Activated T-cell treated with anti-CD3 and anti-CD28 coated beads, Interleukin-2, amount 50 U/mL, for 24 hours (primary cell): ENCODE results near the gene STX12.
"Not testable (repeated sequence)": the region's sequence is repeated elsewhere in the genome, so short reads cannot be mapped to it uniquely, and the experiment has no call there.

Source experiments
- DNase-seq: peaks from one replicate; pipeline ENCODE4 v3.0.0-alpha.2; 2020
- H3K27ac Mint-ChIP-seq: 2 replicates; pipeline ENCODE4 v1.8.0; 2020; ENCODE audit warnings: mild to moderate bottlenecking, mixed read lengths
- H3K27me3 Mint-ChIP-seq: 2 replicates; pipeline ENCODE4 v1.8.0; 2020; ENCODE audit warnings: mixed read lengths
- H3K36me3 Mint-ChIP-seq: 2 replicates; pipeline ENCODE4 v1.8.0; 2020; ENCODE audit warnings: low read depth, mixed read lengths
- H3K4me1 Mint-ChIP-seq: 2 replicates; pipeline ENCODE4 v1.8.0; 2020; ENCODE audit warnings: low read depth, mixed read lengths
- H3K4me3 Mint-ChIP-seq: 2 replicates; pipeline ENCODE4 v1.8.0; 2020; ENCODE audit warnings: mild to moderate bottlenecking, moderate library complexity, mixed read lengths
- H3K9me3 Mint-ChIP-seq: 2 replicates; pipeline ENCODE4 v1.8.0; 2020; ENCODE audit warnings: mixed read lengths

Gene STX12

GRCh38 chr1:27789540-27790041, 16.6 kb downstream of the STX12 start:
- Mint-ChIP-seq H3K27me3 (no peaks in the 10 kb centered on the region), H3K36me3 (peaks cover 49% of the 10 kb centered on the region), H3K4me3 (no peak overlapping the region), H3K4me1 (peaks cover 22% of the 10 kb centered on the region), H3K9me3 (no peaks in the 10 kb centered on the region), H3K27ac (peak overlapping the region; percentile 72)
- no peak for DNase-seq

DNA sequence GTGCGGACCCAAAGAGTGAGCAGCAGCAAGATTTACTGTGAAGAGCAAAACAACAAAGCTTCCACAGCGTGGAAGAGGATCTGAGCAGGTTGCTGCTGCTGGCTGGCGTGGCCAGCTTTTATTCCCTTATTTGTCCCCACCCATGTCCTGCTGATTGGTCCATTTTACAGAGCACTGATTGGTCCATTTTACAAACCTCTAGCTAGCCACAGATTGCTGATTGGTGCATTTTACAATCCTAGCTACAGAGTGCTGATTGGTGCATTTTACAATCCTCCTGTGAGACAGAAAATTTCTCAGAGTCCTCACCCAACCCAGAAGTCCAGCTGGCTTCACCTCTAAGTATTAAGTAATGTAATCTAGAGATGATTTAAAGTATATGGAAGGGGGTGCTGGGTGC, 17.3 kb downstream of the STX12 start:
- H3K36me3 Mint-ChIP-seq, result peaks cover 56% of the 10 kb centered on the region
- H3K27ac Mint-ChIP-seq, H3K9me3 Mint-ChIP-seq, DNase-seq, H3K4me3 Mint-ChIP-seq, H3K27me3 Mint-ChIP-seq: not testable (repeated sequence)
- H3K4me1 Mint-ChIP-seq, result peaks cover 16% of the 10 kb centered on the region

DNA sequence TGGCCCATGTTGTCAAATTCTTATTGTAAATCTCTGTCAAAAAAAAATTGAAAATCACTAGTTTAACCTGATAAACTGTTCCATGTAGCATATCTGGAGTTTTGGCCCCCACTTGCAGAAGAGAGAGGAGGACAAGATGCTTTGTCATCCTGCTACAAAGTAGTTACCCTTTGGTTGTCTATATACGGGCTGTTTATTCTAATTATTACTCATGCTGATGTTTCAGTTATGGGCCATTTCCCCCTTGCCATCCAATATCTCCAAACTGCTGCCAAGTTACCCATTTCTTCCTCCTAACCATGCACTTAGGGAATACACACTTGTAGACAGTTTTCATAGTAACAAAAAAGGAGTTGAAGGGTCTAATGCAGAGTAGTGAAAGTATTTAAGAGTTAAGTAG, 22.6 kb downstream of the STX12 start:
- Mint-ChIP-seq H3K27me3 (no peaks in the 10 kb centered on the region), H3K27ac (peak overlapping the region; percentile 44), H3K9me3 (no peaks in the 10 kb centered on the region), H3K4me1 (peaks cover 5% of the 10 kb centered on the region), H3K4me3 (no peak overlapping the region), H3K36me3 (peaks cover 74% of the 10 kb centered on the region)
- DNase-seq, result no peak

- no peaks in the 10 kb centered on the region for H3K9me3 Mint-ChIP-seq
- peak overlapping the region; percentile 41 for H3K27ac Mint-ChIP-seq
- H3K4me1 Mint-ChIP-seq, result peaks cover 5% of the 10 kb centered on the region
- no peaks in the 10 kb centered on the region for H3K27me3 Mint-ChIP-seq
- H3K36me3 Mint-ChIP-seq, result peaks cover 64% of the 10 kb centered on the region
- DNase-seq, result no peak
- H3K4me3 Mint-ChIP-seq, result no peak overlapping the region
Observed at GRCh38 chr1:27804791-27805190, 31.8 kb downstream of the STX12 start.

- Mint-ChIP-seq H3K9me3 (no peaks in the 10 kb centered on the region), H3K4me3 (no peak overlapping the region), H3K27ac (no peak overlapping the region), H3K4me1 (peaks cover 6% of the 10 kb centered on the region), H3K27me3 (no peaks in the 10 kb centered on the region), H3K36me3 (peaks cover 58% of the 10 kb centered on the region)
- DNase-seq, result no peak
Observed at GRCh38 chr1:27806758-27807157, 33.7 kb downstream of the STX12 start.

GRCh38 chr1:27807385-27807784, 34.4 kb downstream of the STX12 start:
- no peak for DNase-seq
- Mint-ChIP-seq H3K4me1 (peaks cover 8% of the 10 kb centered on the region), H3K27ac (no peak overlapping the region), H3K9me3 (no peaks in the 10 kb centered on the region), H3K27me3 (no peaks in the 10 kb centered on the region), H3K36me3 (peaks cover 58% of the 10 kb centered on the region), H3K4me3 (no peak overlapping the region)

DNA sequence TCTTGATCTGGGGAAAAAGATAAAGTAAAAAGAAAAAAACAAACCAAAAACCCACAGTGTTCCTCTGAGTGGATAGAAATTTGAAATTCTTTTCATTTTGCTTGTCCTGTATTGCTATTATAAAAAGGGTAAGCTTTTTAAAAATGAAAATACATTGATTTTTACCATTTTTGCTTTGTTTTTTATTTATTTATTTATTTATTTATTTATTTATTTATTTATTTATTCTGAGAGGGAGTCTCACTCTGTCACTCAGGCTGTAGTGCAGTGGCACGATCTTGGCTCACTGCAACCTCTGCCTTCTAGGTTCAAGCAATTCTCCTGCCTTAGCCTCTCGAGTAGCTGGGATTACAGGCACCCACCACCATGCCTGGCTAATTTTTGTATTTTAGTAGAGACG, 35.1 kb downstream of the STX12 start:
- not testable (repeated sequence) for H3K27ac Mint-ChIP-seq, H3K27me3 Mint-ChIP-seq, H3K9me3 Mint-ChIP-seq, DNase-seq, H3K4me3 Mint-ChIP-seq, H3K4me1 Mint-ChIP-seq
- H3K36me3 Mint-ChIP-seq, result peaks cover 60% of the 10 kb centered on the region

DNA sequence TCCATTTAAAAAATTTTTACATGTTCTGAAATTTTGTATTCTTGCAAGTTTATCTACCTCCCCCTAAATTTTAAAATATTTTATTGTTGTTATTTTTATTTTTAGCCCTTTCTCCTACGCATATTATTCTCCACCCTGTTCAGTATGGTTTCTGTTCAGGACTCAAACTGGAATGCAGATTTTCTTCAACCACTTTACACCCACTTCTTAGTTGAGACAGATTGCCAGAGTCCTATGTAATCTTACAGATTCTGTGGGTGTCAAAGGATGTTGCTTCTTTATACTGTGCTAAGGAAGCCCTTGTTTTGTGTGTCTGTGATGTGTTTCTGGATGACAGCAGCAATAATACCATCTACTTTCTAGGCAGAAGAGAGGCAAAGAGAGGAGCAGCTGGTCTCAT, 36.9 kb downstream of the STX12 start:
- Mint-ChIP-seq H3K4me3 (no peak overlapping the region), H3K27ac (no peak overlapping the region), H3K36me3 (peaks cover 56% of the 10 kb centered on the region), H3K4me1 (peaks cover 4% of the 10 kb centered on the region), H3K9me3 (no peaks in the 10 kb centered on the region), H3K27me3 (no peaks in the 10 kb centered on the region)
- DNase-seq, result no peak

GRCh38 chr1:27811741-27812500, 38.9 kb downstream of the STX12 start:
- peaks cover 50% of the 10 kb centered on the region for H3K36me3 Mint-ChIP-seq
- peak overlapping the region; percentile 48 for H3K27ac Mint-ChIP-seq
- no peak for DNase-seq
- H3K4me3 Mint-ChIP-seq, result no peak overlapping the region
- H3K9me3 Mint-ChIP-seq, result no peaks in the 10 kb centered on the region
- peaks cover 3% of the 10 kb centered on the region for H3K4me1 Mint-ChIP-seq
- no peaks in the 10 kb centered on the region for H3K27me3 Mint-ChIP-seq

DNA sequence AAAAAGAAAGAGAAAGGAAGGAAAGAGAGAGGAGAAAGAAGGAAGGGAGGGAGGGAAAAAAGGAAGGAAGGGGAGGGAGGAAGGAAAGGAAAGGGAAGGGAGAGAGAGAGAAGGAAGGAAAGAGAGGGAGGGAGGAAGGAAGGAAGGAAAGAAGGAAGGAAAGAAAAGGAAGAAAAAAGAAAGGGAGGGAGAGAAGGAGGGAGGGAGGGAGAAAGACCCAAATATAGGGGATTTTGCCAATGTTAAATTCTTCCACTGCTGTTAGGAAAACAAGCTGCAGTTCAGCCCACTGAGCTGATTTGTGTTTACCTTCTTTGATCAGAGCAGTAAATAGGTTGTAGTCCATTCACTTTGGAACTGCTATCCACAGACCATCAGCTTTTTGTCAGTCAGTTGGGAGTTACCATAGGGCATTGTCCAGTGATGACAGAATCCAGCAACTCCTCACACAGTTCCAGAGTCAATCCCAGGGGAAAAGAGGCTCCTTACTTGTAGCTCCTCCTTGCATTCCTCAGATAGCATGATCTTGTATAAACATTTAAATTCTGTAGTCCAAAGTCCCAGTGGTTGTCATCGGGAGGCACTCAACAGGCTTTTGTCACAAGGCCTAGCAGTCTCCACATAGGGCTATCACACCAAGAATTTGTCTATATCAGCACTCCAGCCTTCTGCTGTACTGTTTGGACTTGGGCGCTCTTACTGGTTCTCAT, 44.1 kb downstream of the STX12 start:
- H3K27me3 Mint-ChIP-seq, result no peaks in the 10 kb centered on the region
- H3K27ac Mint-ChIP-seq, result peak overlapping the region; percentile 63
- H3K4me1 Mint-ChIP-seq, result no peaks in the 10 kb centered on the region
- no peak for DNase-seq
- H3K4me3 Mint-ChIP-seq, result no peak overlapping the region
- no peaks in the 10 kb centered on the region for H3K9me3 Mint-ChIP-seq
- peaks cover 75% of the 10 kb centered on the region for H3K36me3 Mint-ChIP-seq

DNA sequence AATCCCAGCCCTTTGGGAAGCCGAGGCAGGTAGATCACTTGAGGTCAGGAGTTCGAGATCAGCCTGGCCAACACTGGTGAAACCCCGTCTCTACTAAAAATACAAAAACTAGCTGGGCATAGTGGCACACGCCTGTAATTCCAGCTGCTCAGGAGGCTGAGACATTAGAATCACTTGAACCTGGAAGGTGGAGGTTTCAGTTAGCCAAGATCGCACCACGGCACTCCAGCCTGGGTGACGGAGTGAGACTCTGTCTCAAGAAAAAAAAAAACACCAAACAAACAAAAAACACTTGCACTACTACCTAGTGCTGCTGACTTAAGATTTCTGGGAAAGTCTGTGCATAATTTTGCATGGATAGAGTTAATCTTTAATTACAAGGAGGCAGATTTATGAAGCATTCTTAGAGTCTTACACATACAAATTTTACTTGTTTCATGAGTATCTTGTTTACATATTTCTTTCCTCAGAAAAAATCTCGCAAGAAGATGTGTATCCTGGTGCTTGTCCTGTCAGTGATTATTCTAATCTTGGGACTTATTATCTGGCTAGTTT, 48.8 kb downstream of the STX12 start:
- DNase-seq, result no peak
- peaks cover 60% of the 10 kb centered on the region for H3K36me3 Mint-ChIP-seq
- no peaks in the 10 kb centered on the region for H3K4me1 Mint-ChIP-seq
- no peaks in the 10 kb centered on the region for H3K9me3 Mint-ChIP-seq
- no peaks in the 10 kb centered on the region for H3K27me3 Mint-ChIP-seq
- H3K27ac Mint-ChIP-seq, result no peak overlapping the region
- H3K4me3 Mint-ChIP-seq, result no peak overlapping the region

DNA sequence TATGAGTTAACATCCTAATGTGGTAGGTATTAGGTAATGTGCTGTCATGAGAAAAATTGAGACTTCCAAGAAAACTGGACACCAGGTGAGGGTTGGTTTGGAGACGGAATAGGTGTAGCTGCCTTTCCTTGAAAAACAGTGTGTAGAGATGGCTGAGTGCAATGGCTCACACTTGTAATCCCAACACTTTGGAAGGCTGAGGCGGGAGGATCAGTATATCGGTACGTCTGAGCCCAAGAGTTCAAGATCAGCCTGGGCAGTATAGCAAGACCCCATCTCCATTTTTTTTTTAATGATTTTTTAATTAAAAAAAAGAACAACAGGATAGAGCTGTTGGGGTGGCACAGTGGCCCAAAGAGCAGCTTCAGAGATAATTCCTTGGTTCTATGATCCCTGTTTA, 50.8 kb downstream of the STX12 start:
- Mint-ChIP-seq H3K27me3 (no peaks in the 10 kb centered on the region), H3K4me1 (no peaks in the 10 kb centered on the region), H3K4me3 (no peak overlapping the region), H3K27ac (no peak overlapping the region), H3K9me3 (no peaks in the 10 kb centered on the region), H3K36me3 (peaks cover 42% of the 10 kb centered on the region)
- no peak for DNase-seq

GRCh38 chr1:27824411-27824810, 51.4 kb downstream of the STX12 start:
- H3K27ac Mint-ChIP-seq, result no peak overlapping the region
- H3K27me3 Mint-ChIP-seq, result no peaks in the 10 kb centered on the region
- H3K4me1 Mint-ChIP-seq, result no peaks in the 10 kb centered on the region
- H3K9me3 Mint-ChIP-seq, result no peaks in the 10 kb centered on the region
- DNase-seq, result no peak
- peaks cover 36% of the 10 kb centered on the region for H3K36me3 Mint-ChIP-seq
- H3K4me3 Mint-ChIP-seq, result no peak overlapping the region

GRCh38 chr1:27829339-27829960, 56.4 kb downstream of the STX12 start:
- Mint-ChIP-seq H3K36me3 (peaks cover 41% of the 10 kb centered on the region), H3K4me3 (peak overlapping the region; percentile 97), H3K27ac (peak overlapping the region; percentile 96), H3K4me1 (peaks cover 32% of the 10 kb centered on the region)
- DNase-seq, H3K27me3 Mint-ChIP-seq, H3K9me3 Mint-ChIP-seq: not testable (repeated sequence)
